ENCODE results near the gene FXYD2.
"Not testable (repeated sequence)": the region's sequence is repeated elsewhere in the genome, so short reads cannot be mapped to it uniquely, and the experiment has no call there.

Gene FXYD2

DNA sequence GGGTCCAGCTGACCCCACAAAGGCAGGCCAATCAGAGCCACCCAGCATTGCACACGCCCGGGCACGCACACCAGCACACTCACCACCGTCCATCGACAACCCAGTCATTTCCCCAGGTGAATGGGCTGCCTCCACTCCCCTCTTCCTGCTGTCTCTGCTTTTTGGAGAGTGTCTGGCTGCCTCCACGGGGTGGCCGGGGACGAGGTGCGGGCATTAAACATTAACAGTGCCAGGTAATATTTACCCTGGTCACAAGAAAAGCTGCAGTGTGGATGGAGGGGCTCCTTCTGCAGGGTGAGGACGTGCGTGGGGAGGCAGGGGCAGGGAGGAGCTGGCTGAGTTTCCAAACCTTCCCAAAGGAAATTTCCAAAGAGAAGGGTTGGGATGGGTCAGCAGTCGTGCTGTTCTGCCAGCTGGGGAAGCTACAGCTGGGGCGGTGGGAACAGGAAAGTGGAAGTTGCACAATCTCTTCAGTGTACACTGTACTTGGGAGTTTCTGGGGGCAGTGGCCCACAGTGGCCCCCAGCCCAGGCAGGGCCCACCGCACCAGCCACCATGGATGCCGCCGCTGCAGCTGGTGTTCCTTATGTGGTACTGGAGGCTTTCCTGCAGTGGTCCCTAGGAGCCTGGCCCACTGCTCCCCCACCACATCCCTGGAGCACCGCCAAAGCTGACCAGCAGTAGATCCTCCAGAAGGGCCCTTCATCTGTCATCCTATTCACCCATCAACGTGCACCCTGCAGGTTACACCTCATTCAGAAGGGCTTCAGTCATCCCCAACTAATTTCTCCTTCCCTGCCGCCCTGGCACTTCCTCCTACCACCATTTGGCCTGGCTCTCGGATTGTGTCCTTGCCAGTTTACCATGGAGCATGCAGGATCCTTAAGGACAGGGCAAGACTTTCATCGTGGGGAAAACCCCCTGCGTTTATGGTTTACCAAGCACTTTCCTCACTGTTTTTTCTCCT is at the start of gene FXYD2:
Gene FXYD2, minus strand, starts transcription at position 174 of the 967 bp plus-strand sequence. Its CDS starts 66 bp downstream, at position 108.
- DNase-seq (ENCODE audit: low spot score in 2 of 2) (no peak), ATAC-seq (ENCODE audit: low read depth) (no peak)
- no peak within 1 kb of the TSS for H3K4me3 Mint-ChIP-seq

DNA sequence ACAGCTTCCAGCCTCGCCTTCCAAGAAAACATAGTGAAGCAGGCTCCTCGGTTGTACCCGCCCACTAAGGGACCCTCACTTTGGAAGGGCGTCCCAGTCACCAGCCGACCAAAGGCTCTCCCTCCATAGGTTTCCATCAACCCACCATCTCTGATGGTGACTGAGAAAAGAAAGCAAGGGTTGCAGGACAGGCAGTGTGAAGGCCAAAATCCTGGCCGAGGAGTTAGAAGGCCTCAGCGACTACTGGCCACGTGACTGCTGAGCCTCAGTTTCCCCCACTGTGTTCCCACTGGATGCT is 49.2 kb upstream of the FXYD2 start:
- no peak overlapping the region for H3K4me3 Mint-ChIP-seq
- H3K27ac Mint-ChIP-seq, result no peak overlapping the region
- peaks cover 19% of the 10 kb centered on the region for H3K4me1 Mint-ChIP-seq
- peaks cover 35% of the 10 kb centered on the region for H3K27me3 Mint-ChIP-seq
- H3K9me3 Mint-ChIP-seq, result no peaks in the 10 kb centered on the region
- ATAC-seq (ENCODE audit: low read depth) (no peak), DNase-seq (ENCODE audit: low spot score in 2 of 2) (no peak)
- H3K36me3 Mint-ChIP-seq, result no peaks in the 10 kb centered on the region

More for the DNA sequence above, at the start of gene FXYD2:
- H3K27me3 Mint-ChIP-seq, result peaks cover 7% of the 10 kb centered on the region
- H3K4me1 Mint-ChIP-seq, result peaks cover 8% of the 10 kb centered on the region
- no peaks in the 10 kb centered on the region for H3K36me3 Mint-ChIP-seq
- no peak within 1 kb of the TSS for H3K27ac Mint-ChIP-seq
- H3K9me3 Mint-ChIP-seq, result no peaks in the 10 kb centered on the region

DNA sequence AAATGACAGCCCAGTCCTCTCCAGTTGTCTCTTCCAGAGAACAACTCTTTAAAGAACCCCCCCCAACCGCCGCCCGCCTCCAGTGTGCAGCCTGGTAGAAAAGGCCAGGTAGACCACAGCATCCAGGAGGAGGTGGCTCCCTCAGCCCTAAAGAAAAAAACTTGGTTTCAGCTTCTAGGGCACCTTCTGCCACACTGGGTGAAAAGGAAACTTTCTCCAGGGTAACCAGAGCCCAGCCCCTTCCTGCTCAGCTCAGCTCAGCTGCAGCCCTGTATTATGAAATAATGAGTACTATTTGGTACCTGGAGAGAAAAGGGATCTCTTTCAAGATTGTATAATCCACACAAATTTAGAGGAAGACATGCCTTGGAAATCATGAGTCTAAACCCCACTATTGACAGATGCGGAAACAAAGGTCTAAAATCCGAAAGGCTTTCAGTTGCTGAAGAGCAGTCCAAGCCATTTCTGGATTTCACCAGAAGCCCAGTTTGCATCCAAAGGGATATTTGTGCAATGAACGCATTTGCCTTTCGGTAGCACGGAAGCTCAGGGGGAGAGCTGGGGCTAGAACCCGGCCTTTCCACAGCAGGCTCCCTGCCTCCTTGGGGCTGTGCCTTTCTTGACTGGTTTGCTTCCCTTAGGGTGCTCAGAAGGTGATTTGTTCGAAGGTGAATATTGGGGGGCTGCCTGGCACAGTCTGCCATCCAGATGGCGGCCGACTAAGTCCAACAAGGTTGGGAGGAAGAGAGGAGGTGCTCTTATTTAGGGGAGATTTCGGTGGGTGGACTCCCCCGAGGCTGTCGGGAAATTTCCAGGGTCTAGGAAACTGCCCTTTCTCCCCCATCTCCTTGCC is 48.7 kb upstream of the FXYD2 start:
- H3K4me3 Mint-ChIP-seq, result no peak overlapping the region
- DNase-seq (ENCODE audit: low spot score in 2 of 2) (no peak), ATAC-seq (ENCODE audit: low read depth) (no peak)
- H3K9me3 Mint-ChIP-seq, result no peaks in the 10 kb centered on the region
- H3K36me3 Mint-ChIP-seq, result no peaks in the 10 kb centered on the region
- H3K27me3 Mint-ChIP-seq, result peaks cover 31% of the 10 kb centered on the region
- H3K27ac Mint-ChIP-seq, result no peak overlapping the region
- H3K4me1 Mint-ChIP-seq, result peaks cover 19% of the 10 kb centered on the region

DNA sequence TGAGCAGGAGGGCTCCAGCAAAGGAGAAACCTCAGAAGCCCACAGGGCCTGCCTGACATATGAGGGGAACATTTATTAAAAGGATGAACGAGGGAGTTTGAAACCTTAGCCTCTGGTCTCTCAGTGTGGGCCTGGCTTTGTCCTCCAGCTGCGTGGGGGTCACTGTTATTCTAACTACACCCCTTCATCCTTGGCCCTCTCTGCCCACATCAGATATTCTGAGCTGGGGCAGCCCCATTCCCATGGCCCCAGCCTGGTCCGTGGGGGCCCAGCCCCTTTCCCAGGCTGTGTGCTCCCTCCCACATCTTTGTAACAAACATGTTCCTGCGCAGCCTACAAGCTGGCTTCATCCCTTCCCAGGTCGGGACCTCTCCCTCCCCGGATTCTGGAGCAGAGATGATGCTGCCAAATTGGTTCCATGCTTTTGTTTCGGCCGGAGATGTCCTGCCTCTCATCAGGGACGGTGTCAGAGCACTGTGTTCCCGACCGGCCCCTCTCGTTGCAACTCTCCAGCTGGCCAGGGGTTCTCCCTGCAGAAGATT is 47.9 kb upstream of the FXYD2 start:
- DNase-seq (ENCODE audit: low spot score in 2 of 2) (no peak), ATAC-seq (ENCODE audit: low read depth) (no peak)
- no peak overlapping the region for H3K27ac Mint-ChIP-seq
- H3K9me3 Mint-ChIP-seq, result no peaks in the 10 kb centered on the region
- no peaks in the 10 kb centered on the region for H3K36me3 Mint-ChIP-seq
- no peak overlapping the region for H3K4me3 Mint-ChIP-seq
- H3K4me1 Mint-ChIP-seq, result peaks cover 19% of the 10 kb centered on the region
- peaks cover 28% of the 10 kb centered on the region for H3K27me3 Mint-ChIP-seq

DNA sequence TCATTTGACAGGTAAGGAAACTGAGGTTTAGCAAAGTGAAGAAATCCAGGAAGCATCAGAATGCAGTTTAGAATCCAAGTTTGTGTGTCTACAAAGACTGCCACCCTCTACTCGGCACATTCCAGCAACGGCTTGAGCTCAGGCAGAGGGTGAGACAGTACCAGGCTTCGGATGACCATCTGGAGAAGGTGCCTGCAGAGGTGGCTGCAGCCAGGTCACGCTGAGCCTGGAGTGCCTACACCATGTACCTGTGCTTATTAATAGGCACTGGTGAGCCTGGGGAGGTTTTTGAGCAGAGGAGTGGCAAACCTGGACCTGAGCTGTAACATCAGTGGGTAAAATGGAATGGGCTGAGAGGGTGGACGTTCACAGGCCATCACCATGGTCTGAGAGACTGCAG is 47.2 kb upstream of the FXYD2 start:
- Mint-ChIP-seq H3K4me3 (no peak overlapping the region), H3K4me1 (peaks cover 19% of the 10 kb centered on the region), H3K27ac (no peak overlapping the region), H3K27me3 (peaks cover 24% of the 10 kb centered on the region), H3K36me3 (no peaks in the 10 kb centered on the region), H3K9me3 (no peaks in the 10 kb centered on the region)
- ATAC-seq (ENCODE audit: low read depth) (no peak), DNase-seq (ENCODE audit: low spot score in 2 of 2) (no peak)

DNA sequence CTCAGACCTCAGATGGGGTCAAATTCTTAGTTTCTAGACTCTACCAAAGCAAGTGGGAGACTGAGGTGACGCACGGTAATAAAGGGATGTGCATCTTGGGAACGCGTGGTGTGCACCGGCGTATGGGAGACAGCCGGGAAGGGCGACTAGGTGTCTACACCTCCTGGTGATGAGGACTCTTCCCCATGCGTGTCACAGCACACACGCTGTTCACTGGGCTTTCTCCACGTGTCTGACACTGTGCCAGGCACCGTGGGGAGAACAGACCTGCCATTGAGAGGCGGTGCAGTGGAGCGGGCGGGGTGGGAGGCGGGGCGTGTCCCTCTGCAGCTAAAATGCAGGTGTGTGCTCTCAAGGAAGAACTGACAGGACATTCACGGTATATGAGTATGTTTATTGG is 46.6 kb upstream of the FXYD2 start:
- H3K4me1 Mint-ChIP-seq, result peaks cover 18% of the 10 kb centered on the region
- H3K27ac Mint-ChIP-seq, result no peak overlapping the region
- no peaks in the 10 kb centered on the region for H3K9me3 Mint-ChIP-seq
- no peak for ATAC-seq (ENCODE audit: low read depth)
- no peaks in the 10 kb centered on the region for H3K36me3 Mint-ChIP-seq
- no peak overlapping the region for H3K4me3 Mint-ChIP-seq
- peaks cover 23% of the 10 kb centered on the region for H3K27me3 Mint-ChIP-seq
- no peak for DNase-seq (ENCODE audit: low spot score in 2 of 2)

DNA sequence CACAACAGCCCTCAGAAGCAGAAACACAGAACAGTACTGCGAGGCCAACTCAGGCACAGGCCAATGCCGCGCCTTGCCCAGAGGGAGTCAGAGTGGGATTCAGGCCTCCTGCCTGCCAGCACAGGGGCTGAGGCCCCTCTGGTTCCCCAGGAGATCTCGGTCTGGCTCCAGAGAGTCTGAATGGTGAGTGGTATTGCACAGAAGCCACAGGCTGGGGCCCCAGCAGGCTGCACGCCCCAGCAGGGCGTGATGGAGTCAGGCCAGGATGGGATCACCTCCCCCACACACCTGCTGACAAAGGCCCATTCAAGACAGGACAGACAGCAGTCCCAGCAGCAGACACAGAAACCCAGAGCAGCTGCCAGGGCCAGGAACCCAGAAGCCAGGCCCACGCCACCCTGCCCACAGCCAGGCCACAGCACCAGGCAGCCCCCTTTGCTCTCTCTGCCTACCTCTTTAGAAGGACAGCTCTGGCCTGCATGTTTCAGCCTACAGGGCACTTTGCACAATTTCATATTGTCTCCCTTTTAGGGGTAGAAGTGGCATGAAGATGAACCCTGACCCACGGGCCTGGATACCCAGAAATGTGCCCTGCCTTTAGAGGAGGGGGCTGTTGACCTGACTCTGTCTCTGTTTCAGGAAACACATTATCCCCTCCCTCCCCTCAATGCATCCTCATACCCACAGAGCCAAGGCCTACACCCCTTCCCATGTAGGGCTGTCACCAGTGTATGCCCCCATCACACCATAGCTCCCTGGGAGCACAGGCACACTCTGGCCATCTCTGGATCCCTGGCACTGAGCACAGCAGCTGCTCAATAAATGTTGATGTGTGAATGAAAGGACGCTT is 45.8 kb upstream of the FXYD2 start:
- no peak overlapping the region for H3K27ac Mint-ChIP-seq
- ATAC-seq (ENCODE audit: low read depth), result no peak
- H3K27me3 Mint-ChIP-seq, result peaks cover 22% of the 10 kb centered on the region
- DNase-seq (ENCODE audit: low spot score in 2 of 2), result no peak
- no peaks in the 10 kb centered on the region for H3K36me3 Mint-ChIP-seq
- peaks cover 10% of the 10 kb centered on the region for H3K4me1 Mint-ChIP-seq
- no peaks in the 10 kb centered on the region for H3K9me3 Mint-ChIP-seq
- H3K4me3 Mint-ChIP-seq, result no peak overlapping the region

DNA sequence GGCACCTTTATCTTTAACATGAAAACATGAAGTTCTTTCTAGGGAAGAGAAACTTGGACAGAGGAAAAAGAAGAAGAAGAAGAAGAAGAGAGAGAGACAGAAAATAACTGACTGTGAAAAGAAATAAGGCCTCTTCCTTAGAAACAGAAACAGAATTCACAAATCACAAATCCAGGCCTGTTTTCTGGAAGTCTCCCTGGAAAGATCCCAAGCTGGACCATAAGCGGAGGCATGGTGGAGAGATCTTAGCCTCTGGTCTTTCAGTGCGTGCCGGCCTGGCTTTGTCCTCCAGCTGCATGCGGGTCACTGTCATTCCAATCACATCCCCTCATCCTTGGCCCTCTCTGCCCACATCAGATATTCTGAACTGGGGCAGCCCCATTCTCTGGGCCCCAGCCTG is 45.1 kb upstream of the FXYD2 start:
- H3K9me3 Mint-ChIP-seq, result no peaks in the 10 kb centered on the region
- no peak overlapping the region for H3K27ac Mint-ChIP-seq
- no peak overlapping the region for H3K4me3 Mint-ChIP-seq
- H3K27me3 Mint-ChIP-seq, result peaks cover 17% of the 10 kb centered on the region
- ATAC-seq (ENCODE audit: low read depth) (no peak), DNase-seq (ENCODE audit: low spot score in 2 of 2) (no peak)
- peaks cover 5% of the 10 kb centered on the region for H3K4me1 Mint-ChIP-seq
- H3K36me3 Mint-ChIP-seq, result no peaks in the 10 kb centered on the region

DNA sequence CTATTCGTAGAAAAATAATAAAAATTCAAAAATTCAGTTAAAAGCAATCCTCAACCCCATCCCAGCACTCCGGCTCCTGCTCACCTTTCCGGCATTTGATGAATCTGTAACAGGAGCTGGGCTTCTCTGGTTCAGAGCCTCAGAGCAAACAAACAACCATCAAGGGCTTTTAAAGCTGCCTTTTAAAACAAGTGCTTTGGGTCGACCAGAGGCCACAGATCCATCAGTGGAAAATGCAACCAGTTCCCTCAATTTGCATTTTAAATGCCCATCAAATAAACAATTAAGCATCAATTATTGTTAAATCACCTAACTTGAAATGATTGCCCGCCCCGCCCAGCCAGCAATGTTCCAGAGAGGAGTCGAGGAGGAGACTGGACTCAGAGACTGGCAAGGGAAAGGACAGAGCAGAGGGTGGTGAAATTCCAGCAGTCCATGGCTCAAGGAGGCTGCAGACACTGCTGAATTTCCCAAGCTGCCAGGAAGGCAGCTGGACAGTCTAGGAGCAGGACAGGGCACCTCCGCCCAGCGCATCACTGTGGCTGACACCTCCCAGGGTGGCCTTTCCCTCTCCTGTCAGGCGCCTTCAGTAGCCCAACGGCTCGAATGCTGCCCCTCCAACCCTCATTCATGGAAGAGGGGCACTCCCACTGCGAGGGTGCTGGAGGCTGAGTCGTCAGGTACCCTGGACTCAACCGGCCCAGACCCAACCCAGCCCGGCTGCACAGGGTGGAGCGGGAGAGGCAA is 44.4 kb upstream of the FXYD2 start:
- DNase-seq (ENCODE audit: low spot score in 2 of 2) (no peak), ATAC-seq (ENCODE audit: low read depth) (no peak)
- no peaks in the 10 kb centered on the region for H3K36me3 Mint-ChIP-seq
- H3K4me1 Mint-ChIP-seq, result peaks cover under 1% of the 10 kb centered on the region
- H3K9me3 Mint-ChIP-seq, result no peaks in the 10 kb centered on the region
- peaks cover 15% of the 10 kb centered on the region for H3K27me3 Mint-ChIP-seq
- H3K27ac Mint-ChIP-seq, result no peak overlapping the region
- H3K4me3 Mint-ChIP-seq, result no peak overlapping the region

DNA sequence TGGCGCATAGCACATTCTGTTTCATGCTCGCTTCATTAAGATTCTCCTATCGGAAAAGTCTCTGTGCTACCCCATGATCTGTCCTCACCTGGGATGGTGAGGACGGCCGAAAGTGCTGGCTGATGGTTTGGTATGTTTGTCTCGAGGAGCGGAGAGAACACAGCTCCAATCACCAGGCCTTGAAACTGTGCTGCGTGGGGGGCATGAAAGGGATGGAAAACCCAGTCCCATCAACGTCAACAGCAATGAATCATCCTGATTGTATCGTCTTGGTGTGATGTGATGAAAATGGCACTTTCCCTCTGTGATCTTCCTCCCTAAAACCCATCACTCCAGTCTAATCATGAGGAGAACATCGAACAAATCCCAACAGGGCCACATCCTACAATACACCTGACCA is 43.5 kb upstream of the FXYD2 start:
- ATAC-seq (ENCODE audit: low read depth), result no peak
- no peak overlapping the region for H3K4me3 Mint-ChIP-seq

DNA sequence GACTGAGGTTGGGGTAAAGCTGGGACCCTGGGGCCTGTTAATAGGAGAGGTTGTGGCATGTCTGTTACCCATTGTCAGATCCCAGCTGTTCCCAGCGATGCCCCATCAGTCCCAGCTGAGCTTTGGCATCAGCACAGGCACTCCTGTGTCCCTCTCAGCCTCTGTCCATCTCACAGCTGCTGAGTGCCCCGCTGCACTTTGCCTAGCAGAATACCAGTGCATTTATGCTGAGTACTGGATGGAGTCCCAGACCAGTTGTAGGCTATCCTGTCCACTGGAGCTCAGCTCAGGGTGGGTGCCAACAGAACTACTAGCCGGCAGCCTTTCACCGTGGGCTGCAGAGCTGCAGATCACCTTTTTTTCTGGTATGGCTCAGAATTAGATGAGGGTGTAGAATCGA is 42.0 kb upstream of the FXYD2 start:
- Mint-ChIP-seq H3K9me3 (no peaks in the 10 kb centered on the region), H3K4me1 (no peaks in the 10 kb centered on the region), H3K27ac (no peak overlapping the region), H3K27me3 (peaks cover 8% of the 10 kb centered on the region), H3K36me3 (no peaks in the 10 kb centered on the region), H3K4me3 (no peak overlapping the region)
- DNase-seq (ENCODE audit: low spot score in 2 of 2) (no peak), ATAC-seq (ENCODE audit: low read depth) (no peak)

More for the DNA sequence above, 43.5 kb upstream of the FXYD2 start:
- Mint-ChIP-seq H3K4me1 (no peaks in the 10 kb centered on the region), H3K27ac (no peak overlapping the region), H3K27me3 (peaks cover 11% of the 10 kb centered on the region), H3K36me3 (no peaks in the 10 kb centered on the region), H3K9me3 (no peaks in the 10 kb centered on the region)
- no peak for DNase-seq (ENCODE audit: low spot score in 2 of 2)

DNA sequence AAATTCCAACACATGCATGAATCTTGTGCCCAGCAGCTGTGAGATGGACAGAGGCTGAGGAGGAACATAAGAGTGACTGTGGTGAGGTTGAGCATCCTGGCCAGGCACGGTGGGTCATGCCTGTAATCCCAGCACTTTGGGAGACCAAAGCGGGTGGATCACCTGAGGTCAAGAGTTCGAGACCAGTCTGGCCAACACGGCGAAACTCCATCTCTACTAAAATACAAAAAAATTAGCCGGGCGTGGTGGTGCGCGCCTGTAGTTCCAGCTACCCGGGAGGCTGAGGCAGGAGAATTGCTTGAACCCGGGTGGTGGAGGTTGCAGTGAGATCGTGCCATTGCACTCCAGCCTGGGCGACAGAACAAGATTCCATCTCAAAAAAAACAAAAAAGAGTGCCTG is 41.0 kb upstream of the FXYD2 start:
- H3K4me3 Mint-ChIP-seq, result not testable (repeated sequence)

DNA sequence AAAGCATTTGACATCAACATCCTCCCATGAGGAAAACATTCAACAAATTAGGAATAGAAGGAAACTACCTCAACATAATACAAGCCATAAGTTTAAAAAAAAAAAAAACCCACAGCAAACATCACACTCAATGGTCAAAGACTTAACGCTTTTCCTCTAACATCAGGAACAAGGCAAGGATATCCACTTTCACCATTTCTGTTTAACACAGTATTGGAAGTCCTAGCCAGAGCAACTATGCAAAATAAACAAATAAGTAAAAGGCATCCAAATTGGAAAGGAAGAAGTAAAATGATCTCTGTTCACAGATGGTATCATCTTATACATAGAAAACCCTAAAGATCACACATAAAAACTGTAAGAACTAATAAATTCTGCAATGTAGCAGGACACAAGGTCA is 38.8 kb upstream of the FXYD2 start:
- H3K36me3 Mint-ChIP-seq, result no peaks in the 10 kb centered on the region
- H3K27ac Mint-ChIP-seq, result no peak overlapping the region
- H3K4me3 Mint-ChIP-seq, result no peak overlapping the region
- peaks cover 10% of the 10 kb centered on the region for H3K27me3 Mint-ChIP-seq
- no peaks in the 10 kb centered on the region for H3K4me1 Mint-ChIP-seq
- DNase-seq (ENCODE audit: low spot score in 2 of 2) (no peak), ATAC-seq (ENCODE audit: low read depth) (no peak)
- H3K9me3 Mint-ChIP-seq, result no peaks in the 10 kb centered on the region

More for the DNA sequence above, 41.0 kb upstream of the FXYD2 start:
- ATAC-seq (ENCODE audit: low read depth); H3K27ac Mint-ChIP-seq; H3K9me3 Mint-ChIP-seq; H3K4me1 Mint-ChIP-seq; H3K36me3 Mint-ChIP-seq; DNase-seq (ENCODE audit: low spot score in 2 of 2); H3K27me3 Mint-ChIP-seq: not testable (repeated sequence)
